CD4-positive, alpha-beta T cell (primary cell): ENCODE results near the gene FAM53A. TPM values are rescaled to one million over a fixed set of nuclear protein-coding genes. Genes with fewer than 3 reads are reported as not detected.
A peak's percentile ranks its signal among the peaks of the same experiment; 100 is the strongest.

Source experiments
- ATAC-seq: fragments of 200-7000 bp; cut with Tn5 transposase; one replicate; pipeline ENCODE4 v1.10.0; 2022; ENCODE audit warnings: mild to moderate bottlenecking; ENCODE audit not compliant: poor library complexity
- CTCF ChIA-PET: fragments of 350-600 bp; sonication (Branson Sonifier 250); formaldehyde crosslinking; loops from one replicate; lab custom pipeline; 2021; ENCODE audit warnings: antibody characterized with exemption, inconsistent platforms; lab: Charles Lee
- POLR2A ChIA-PET: fragments of 350-600 bp; sonication (Branson Sonifier 250); formaldehyde crosslinking; loops from one replicate; lab custom pipeline; 2021; ENCODE audit warnings: antibody characterized with exemption, inconsistent platforms; lab: Charles Lee
- DNase-seq, 14 experiments: peaks; one replicate each; pipeline ENCODE4 v3.0.0-alpha.2; 2013 to 2020; ENCODE audit warnings: mixed read lengths in 2 of 14
- H3K27ac ChIP-seq, 2 donors: one replicate each; pipeline versions ENCODE4 v1.5.1 to v1.7.0; 2013; ENCODE audit warnings: low read length in 2 of 2, low read depth in 1 of 2, mild to moderate bottlenecking in 1 of 2
- H3K27me3 ChIP-seq, 2 experiments: 1 replicate in 1 of 2; 2 replicates in 1 of 2; pipeline versions ENCODE4 v1.6.1 to v1.7.0; 2013; ENCODE audit warnings: low read length in 2 of 2, control low read depth in 1 of 2, mild to moderate bottlenecking in 1 of 2, moderate library complexity in 1 of 2; ENCODE audit not compliant: insufficient read depth in 2 of 2, control insufficient read depth in 1 of 2
- H3K36me3 ChIP-seq: one replicate; pipeline ENCODE4 v1.6.1; 2013; ENCODE audit warnings: low read length, control low read depth; ENCODE audit not compliant: insufficient read depth
- H3K4me1 ChIP-seq: one replicate; pipeline ENCODE4 v1.6.1; 2013; ENCODE audit warnings: low read length, control low read depth; ENCODE audit not compliant: insufficient read depth
- H3K4me3 ChIP-seq: one replicate; pipeline ENCODE4 v1.5.1; 2013; ENCODE audit warnings: mild to moderate bottlenecking, low read length, moderate library complexity
- H3K9me3 ChIP-seq, 2 experiments: 1 replicate in 1 of 2; 2 replicates in 1 of 2; pipeline versions ENCODE4 v1.6.1 to v1.7.0; 2013; ENCODE audit warnings: low read length in 2 of 2, mild to moderate bottlenecking in 2 of 2, control low read depth in 1 of 2, moderate library complexity in 1 of 2; ENCODE audit not compliant: control insufficient read depth in 1 of 2, insufficient read depth in 1 of 2
- H3K27ac Mint-ChIP-seq: one replicate; pipeline ENCODE4 v1.8.0; 2020; ENCODE audit warnings: mixed read lengths
- H3K27me3 Mint-ChIP-seq: one replicate; pipeline ENCODE4 v1.8.0; 2021; ENCODE audit warnings: mixed read lengths
- H3K36me3 Mint-ChIP-seq: one replicate; pipeline ENCODE4 v1.8.0; 2021; ENCODE audit warnings: low read depth, mixed read lengths
- H3K4me1 Mint-ChIP-seq: one replicate; pipeline ENCODE4 v1.8.0; 2021; ENCODE audit warnings: low read depth, mixed read lengths
- H3K4me3 Mint-ChIP-seq: one replicate; pipeline ENCODE4 v1.8.0; 2020; ENCODE audit warnings: mild to moderate bottlenecking, mixed read lengths
- H3K9me3 Mint-ChIP-seq: one replicate; pipeline ENCODE4 v1.8.0; 2020; ENCODE audit warnings: mixed read lengths
- intact Hi-C, 2 experiments: fragments of 100-400 bp; cut with DNase I in 1 of 2; cut with micrococcal nuclease in 1 of 2; formaldehyde crosslinking; loops; one replicate each; pipeline versions ENCODE4 v1.15.1 to v1.9.0; 2023 to 2025; cut with DNase I, micrococcal nuclease
- total RNA-seq, 174 experiments: library from RNA in 2 of 174; stranded (reverse) in 2 of 174; gene quantifications; one replicate each; pipeline ENCODE4 v1.2.3 and lab custom pipeline; 2021 to 2026
- TF ChIP-seq, protein P1 (sequence below): fragments of 200-600 bp; IDR thresholded peaks from one replicate; pipeline ENCODE4 v1.8.0; 2022; ENCODE audit warnings: antibody characterized with exemption, mild to moderate bottlenecking

The FAM53A gene
- total RNA-seq, 2 experiments from 2014 or later, result 0.93 to 2.4 TPM

DNA sequence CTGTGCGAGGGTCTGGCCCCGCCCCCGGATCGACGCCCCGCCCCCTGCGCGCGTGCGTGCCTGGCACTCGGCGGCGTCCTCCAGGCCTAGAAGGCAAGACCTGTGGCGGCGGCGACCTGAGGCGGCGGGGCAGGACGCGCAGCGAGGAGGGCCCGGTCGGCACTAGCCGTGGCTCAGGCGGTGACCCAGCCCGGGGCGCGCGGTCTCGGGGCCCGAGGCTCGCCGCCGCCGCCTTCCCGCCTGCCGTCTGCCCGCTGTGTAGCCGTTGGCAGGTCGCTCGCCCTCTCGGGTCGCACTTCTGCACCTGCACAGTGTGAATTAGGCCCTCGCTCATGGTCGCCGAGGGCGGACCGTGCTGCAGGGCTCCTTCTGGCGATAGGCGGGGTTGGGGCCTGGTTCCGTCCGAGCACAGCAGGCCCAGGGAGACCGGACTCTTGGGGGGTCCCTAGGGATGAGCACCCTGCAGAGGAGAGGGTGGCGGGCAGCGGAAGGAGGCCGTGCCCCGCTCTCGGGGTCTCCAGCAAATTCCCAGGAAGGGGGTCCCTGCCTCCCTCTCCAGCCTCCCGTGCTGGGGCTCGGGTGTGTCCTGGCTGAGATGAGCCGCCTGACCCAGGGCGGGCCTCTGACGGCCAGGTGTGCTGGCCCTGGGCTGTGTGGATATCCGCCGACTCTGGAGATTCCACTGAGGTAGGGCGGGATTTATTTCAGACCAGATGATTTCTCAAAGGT, 557 bp upstream of the FAM53A start:
- intact Hi-C loops, result loop anchor here (1.0 to 10.0 kb wide), 6 partner anchors 28 to 850 kb away; partner anchors contain the start of genes FAM193A (in 1 of the 2), GAK (in 1 of the 2), LETM1 (in 1 of the 2) and SLBP (in 1 of the 2)
- DNase-seq (peak in 10 of 14 experiments; percentile 82 to 97 (median 92)), ATAC-seq (no peak)
- ChIA-PET CTCF (interaction anchor here (1.4 kb wide), 1 partner anchor 8 kb away, joined by 6 read pairs; no protein-coding TSS in a partner anchor), POLR2A (interaction anchor here (1.1 to 1.9 kb wide), 3 partner anchors 36 to 324 kb away, joined by 3 to 10 read pairs (median 5); partner anchors contain the start of gene NELFA)
- TF ChIP-seq, protein P1, sequence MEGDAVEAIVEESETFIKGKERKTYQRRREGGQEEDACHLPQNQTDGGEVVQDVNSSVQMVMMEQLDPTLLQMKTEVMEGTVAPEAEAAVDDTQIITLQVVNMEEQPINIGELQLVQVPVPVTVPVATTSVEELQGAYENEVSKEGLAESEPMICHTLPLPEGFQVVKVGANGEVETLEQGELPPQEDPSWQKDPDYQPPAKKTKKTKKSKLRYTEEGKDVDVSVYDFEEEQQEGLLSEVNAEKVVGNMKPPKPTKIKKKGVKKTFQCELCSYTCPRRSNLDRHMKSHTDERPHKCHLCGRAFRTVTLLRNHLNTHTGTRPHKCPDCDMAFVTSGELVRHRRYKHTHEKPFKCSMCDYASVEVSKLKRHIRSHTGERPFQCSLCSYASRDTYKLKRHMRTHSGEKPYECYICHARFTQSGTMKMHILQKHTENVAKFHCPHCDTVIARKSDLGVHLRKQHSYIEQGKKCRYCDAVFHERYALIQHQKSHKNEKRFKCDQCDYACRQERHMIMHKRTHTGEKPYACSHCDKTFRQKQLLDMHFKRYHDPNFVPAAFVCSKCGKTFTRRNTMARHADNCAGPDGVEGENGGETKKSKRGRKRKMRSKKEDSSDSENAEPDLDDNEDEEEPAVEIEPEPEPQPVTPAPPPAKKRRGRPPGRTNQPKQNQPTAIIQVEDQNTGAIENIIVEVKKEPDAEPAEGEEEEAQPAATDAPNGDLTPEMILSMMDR, result no peak
- H3K9me3 ChIP-seq, result no peaks in the 10 kb centered on the region
- Mint-ChIP-seq H3K4me1 (peaks cover 13% of the 10 kb centered on the region), H3K4me3 (peak overlapping the region; percentile 65), H3K27ac (no peak overlapping the region), H3K36me3 (no peaks in the 10 kb centered on the region), H3K9me3 (no peaks in the 10 kb centered on the region), H3K27me3 (no peaks in the 10 kb centered on the region)
- H3K27ac ChIP-seq, result no peak overlapping the region
- peaks cover 19% of the 10 kb centered on the region for H3K4me1 ChIP-seq
- no peaks in the 10 kb centered on the region for H3K36me3 ChIP-seq
- peak overlapping the region; percentile 41 for H3K4me3 ChIP-seq
- no peaks in the 10 kb centered on the region for H3K27me3 ChIP-seq

DNA sequence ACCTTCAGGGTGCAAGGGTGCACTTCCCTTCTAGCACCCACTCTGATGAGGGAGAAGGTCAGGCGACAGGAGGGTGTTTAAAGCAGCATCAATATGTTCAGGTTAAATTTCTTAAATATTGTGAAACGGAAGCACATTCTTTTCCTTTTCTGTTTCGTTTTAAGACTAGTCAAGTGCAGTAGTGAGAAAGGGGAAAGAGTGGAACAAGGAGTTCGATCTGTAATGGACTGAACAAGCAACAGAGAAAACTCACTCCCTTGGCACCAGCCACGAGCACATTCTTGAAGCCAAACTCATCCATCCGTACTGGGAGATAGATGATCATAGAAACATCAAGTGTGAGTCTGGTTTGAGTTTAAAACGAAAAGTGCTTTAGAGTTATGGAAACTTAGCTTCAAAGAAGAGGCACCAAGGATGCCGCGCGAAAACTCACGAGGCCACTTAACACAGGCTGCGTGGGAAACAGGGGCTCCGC, 815 bp downstream of the FAM53A start:
- POLR2A ChIA-PET, result interaction anchor here (1.1 to 1.9 kb wide), 5 partner anchors 10 to 326 kb away, joined by 3 to 10 read pairs (median 7); partner anchors contain the start of genes NELFA and SLBP
- Mint-ChIP-seq H3K36me3 (no peaks in the 10 kb centered on the region), H3K27ac (peak overlapping the region; percentile 85), H3K27me3 (no peaks in the 10 kb centered on the region), H3K9me3 (no peaks in the 10 kb centered on the region), H3K4me3 (peak overlapping the region; percentile 93), H3K4me1 (peaks cover 13% of the 10 kb centered on the region)
- no peaks in the 10 kb centered on the region for H3K27me3 ChIP-seq
- peak; percentile 5 for ATAC-seq
- peak in 4 of 14 experiments; percentile 9 to 59 (median 16) for DNase-seq
- H3K9me3 ChIP-seq, result no peaks in the 10 kb centered on the region
- H3K4me1 ChIP-seq, result peaks cover 19% of the 10 kb centered on the region
- H3K27ac ChIP-seq, result no peak overlapping the region
- TF ChIP-seq, protein P1, result no peak
- H3K36me3 ChIP-seq, result no peaks in the 10 kb centered on the region
- CTCF ChIA-PET, result interaction anchor here (1.1 to 1.4 kb wide), 3 partner anchors 10 to 44 kb away, joined by 3 to 6 read pairs (median 3); no protein-coding TSS in a partner anchor
- peak overlapping the region; percentile 58 for H3K4me3 ChIP-seq
- intact Hi-C loops, result loop anchor here (5.0 to 10.0 kb wide), 4 partner anchors 39 to 852 kb away; partner anchors contain the start of genes FAM193A (in 1 of the 2), GAK (in 1 of the 2), LETM1 (in 1 of the 2) and TACC3 (in 1 of the 2)

DNA sequence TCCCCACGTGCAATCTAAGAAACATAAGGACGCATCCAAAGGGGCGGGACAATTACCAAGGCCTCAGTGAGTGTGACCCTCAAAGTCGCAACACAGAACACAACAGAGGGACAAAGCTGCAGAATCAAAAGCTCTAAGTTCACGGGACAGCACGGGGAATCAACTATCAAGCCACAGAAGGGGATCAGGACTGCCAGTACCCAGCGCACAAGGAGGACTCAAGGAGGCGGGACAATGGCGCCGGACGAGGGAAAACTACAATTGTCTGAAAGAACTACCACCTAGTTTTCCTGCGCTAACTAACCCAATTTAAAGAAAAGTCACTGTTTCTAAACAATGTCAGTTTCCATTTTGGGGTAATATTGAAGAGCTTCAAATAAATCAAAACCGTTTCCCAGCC, 1.3 kb downstream of the FAM53A start:
- no peak for DNase-seq
- peak overlapping the region; percentile 58 for H3K4me3 ChIP-seq
- POLR2A ChIA-PET, result interaction anchor here (1.7 to 1.9 kb wide), 4 partner anchors 10 to 326 kb away, joined by 5 to 10 read pairs (median 8); partner anchors contain the start of genes NELFA and SLBP

More for the DNA sequence above, 1.3 kb downstream of the FAM53A start:
- Histone ChIP-seq H3K27me3 (no peaks in the 10 kb centered on the region), H3K4me1 (peaks cover 19% of the 10 kb centered on the region), H3K9me3 (no peaks in the 10 kb centered on the region), H3K27ac (no peak overlapping the region), H3K36me3 (no peaks in the 10 kb centered on the region)
- ATAC-seq, result no peak
- TF ChIP-seq, protein P1, result no peak
- intact Hi-C loops, result loop anchor here (5.0 to 10.0 kb wide), 4 partner anchors 39 to 852 kb away; partner anchors contain the start of genes FAM193A (in 1 of the 2), GAK (in 1 of the 2), LETM1 (in 1 of the 2) and TACC3 (in 1 of the 2)
- CTCF ChIA-PET, result interaction anchor here (1.1 to 1.4 kb wide), 3 partner anchors 10 to 45 kb away, joined by 3 to 6 read pairs (median 3); no protein-coding TSS in a partner anchor
- peak overlapping the region; percentile 85 for H3K27ac Mint-ChIP-seq
- H3K27me3 Mint-ChIP-seq, result no peaks in the 10 kb centered on the region
- H3K9me3 Mint-ChIP-seq, result no peaks in the 10 kb centered on the region
- H3K36me3 Mint-ChIP-seq, result no peaks in the 10 kb centered on the region
- peaks cover 13% of the 10 kb centered on the region for H3K4me1 Mint-ChIP-seq
- H3K4me3 Mint-ChIP-seq, result peak overlapping the region; percentile 93
